Activated T-cell treated with anti-CD3 and anti-CD28 coated beads, Interleukin-2, amount 50 U/mL, for 24 hours (primary cell): Measurements from ENCODE around the gene WDR59.
"Not testable (repeated sequence)": the region's sequence is repeated elsewhere in the genome, so short reads cannot be mapped to it uniquely, and the experiment has no call there.

Experiments
- DNase-seq: peaks from one replicate; pipeline ENCODE4 v3.0.0-alpha.2; 2020
- H3K27ac Mint-ChIP-seq: 2 replicates; pipeline ENCODE4 v1.8.0; 2020; ENCODE audit warnings: mild to moderate bottlenecking, mixed read lengths
- H3K27me3 Mint-ChIP-seq: 2 replicates; pipeline ENCODE4 v1.8.0; 2020; ENCODE audit warnings: mixed read lengths
- H3K36me3 Mint-ChIP-seq: 2 replicates; pipeline ENCODE4 v1.8.0; 2020; ENCODE audit warnings: low read depth, mixed read lengths
- H3K4me1 Mint-ChIP-seq: 2 replicates; pipeline ENCODE4 v1.8.0; 2020; ENCODE audit warnings: low read depth, mixed read lengths
- H3K4me3 Mint-ChIP-seq: 2 replicates; pipeline ENCODE4 v1.8.0; 2020; ENCODE audit warnings: mild to moderate bottlenecking, moderate library complexity, mixed read lengths
- H3K9me3 Mint-ChIP-seq: 2 replicates; pipeline ENCODE4 v1.8.0; 2020; ENCODE audit warnings: mixed read lengths

The WDR59 gene

DNA sequence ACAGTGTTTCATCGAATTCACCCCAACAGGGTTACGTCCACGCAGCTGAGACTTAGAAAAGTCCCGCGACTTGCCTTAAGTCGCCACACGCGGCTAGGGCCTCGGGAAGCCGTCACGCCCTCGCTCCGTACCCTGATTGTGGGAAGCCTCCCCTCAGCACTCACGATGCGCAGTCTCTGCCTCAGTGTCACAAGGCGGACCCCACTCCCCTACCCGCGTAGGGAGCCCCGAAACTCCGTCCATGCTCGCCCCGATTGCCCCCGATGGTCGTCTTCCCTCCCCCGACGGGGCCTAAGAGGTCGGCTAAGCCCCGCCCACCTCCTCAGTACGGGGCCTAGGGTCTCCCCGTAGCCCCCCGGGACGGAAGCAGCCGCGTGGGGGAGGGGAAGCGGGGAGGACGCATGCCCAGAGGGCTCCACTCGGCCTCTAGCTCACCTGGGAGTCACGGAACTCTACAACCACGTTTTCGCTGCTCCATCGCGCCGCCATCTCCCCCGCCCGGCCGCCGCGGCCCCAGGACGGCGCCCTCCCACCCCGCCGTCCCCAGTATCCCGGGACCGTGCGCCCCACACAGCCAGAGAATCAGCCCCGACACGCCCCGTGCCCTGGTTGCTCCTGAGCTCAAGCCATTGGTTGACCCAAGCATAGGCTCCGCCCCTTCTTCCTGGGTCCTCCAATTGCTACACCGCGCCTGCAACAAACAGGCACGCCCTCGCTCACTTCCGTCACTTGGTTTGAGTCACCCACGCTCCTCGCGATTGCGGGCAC is at the start of gene WDR59:
Gene WDR59 (minus strand): TSS at position 595 of the 768 bp plus-strand sequence. CDS start 106 bp downstream, at position 489.
- Mint-ChIP-seq H3K36me3 (peaks cover 14% of the 10 kb centered on the region), H3K27me3 (no peaks in the 10 kb centered on the region), H3K4me1 (peaks cover 23% of the 10 kb centered on the region), H3K4me3 (peak within 1 kb of the TSS; percentile 87), H3K9me3 (no peaks in the 10 kb centered on the region), H3K27ac (peak within 1 kb of the TSS; percentile 93)
- DNase-seq: peak; percentile 97

- Mint-ChIP-seq H3K27ac (no peak overlapping the region), H3K36me3 (peaks cover 10% of the 10 kb centered on the region), H3K4me3 (no peak overlapping the region), H3K4me1 (peaks cover 1% of the 10 kb centered on the region), H3K9me3 (peaks cover 5% of the 10 kb centered on the region), H3K27me3 (no peaks in the 10 kb centered on the region)
- no peak for DNase-seq
Measured at GRCh38 chr16:75032655-75033054, 47.7 kb upstream of the WDR59 start.

DNA sequence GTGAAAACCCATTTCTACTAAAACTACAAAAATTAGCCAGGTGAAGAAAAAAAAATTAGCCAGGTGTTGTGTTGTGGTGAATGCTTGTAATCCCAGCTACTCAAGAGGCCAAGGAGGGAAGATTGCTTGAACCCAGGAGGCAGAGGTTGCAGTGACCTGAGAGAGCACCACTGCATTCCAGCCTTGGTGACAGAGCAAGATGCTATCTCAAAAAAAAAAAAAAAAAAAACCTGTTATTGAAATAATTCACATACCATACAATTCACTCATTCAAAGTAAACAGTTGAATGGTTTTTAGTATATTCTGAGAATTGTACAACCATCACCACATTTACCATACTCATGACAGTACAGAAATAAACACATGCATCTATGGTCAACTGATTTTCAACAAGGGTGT is 44.9 kb upstream of the WDR59 start:
- Mint-ChIP-seq H3K9me3 (no peaks in the 10 kb centered on the region), H3K36me3 (no peaks in the 10 kb centered on the region), H3K27ac (no peak overlapping the region), H3K4me1 (peaks cover 7% of the 10 kb centered on the region), H3K27me3 (no peaks in the 10 kb centered on the region), H3K4me3 (no peak overlapping the region)
- no peak for DNase-seq

GRCh38 chr16:75028544-75029135 is 43.7 kb upstream of the WDR59 start:
- no peaks in the 10 kb centered on the region for H3K27me3 Mint-ChIP-seq
- H3K4me3 Mint-ChIP-seq: no peak overlapping the region
- no peak overlapping the region for H3K27ac Mint-ChIP-seq
- no peak for DNase-seq
- H3K9me3 Mint-ChIP-seq: no peaks in the 10 kb centered on the region
- H3K36me3 Mint-ChIP-seq: no peaks in the 10 kb centered on the region
- peaks cover 16% of the 10 kb centered on the region for H3K4me1 Mint-ChIP-seq

GRCh38 chr16:75027520-75028300 is 42.8 kb upstream of the WDR59 start:
- DNase-seq: no peak
- Mint-ChIP-seq H3K27me3 (no peaks in the 10 kb centered on the region), H3K9me3 (peaks cover 5% of the 10 kb centered on the region), H3K4me1 (peaks cover 25% of the 10 kb centered on the region), H3K27ac (no peak overlapping the region), H3K36me3 (peaks cover 5% of the 10 kb centered on the region), H3K4me3 (no peak overlapping the region)

- Mint-ChIP-seq H3K27ac (no peak overlapping the region), H3K27me3 (no peaks in the 10 kb centered on the region), H3K4me3 (no peak overlapping the region), H3K4me1 (peaks cover 27% of the 10 kb centered on the region), H3K36me3 (peaks cover 7% of the 10 kb centered on the region), H3K9me3 (peaks cover 7% of the 10 kb centered on the region)
- DNase-seq: no peak
Measured at GRCh38 chr16:75026892-75027391, 42.0 kb upstream of the WDR59 start.

- Mint-ChIP-seq H3K4me1 (peaks cover 27% of the 10 kb centered on the region), H3K9me3 (peaks cover 13% of the 10 kb centered on the region), H3K36me3 (peaks cover 13% of the 10 kb centered on the region)
- H3K27ac Mint-ChIP-seq, H3K27me3 Mint-ChIP-seq, DNase-seq, H3K4me3 Mint-ChIP-seq: not testable (repeated sequence)
Measured at GRCh38 chr16:75026239-75026891, 41.4 kb upstream of the WDR59 start.

DNA sequence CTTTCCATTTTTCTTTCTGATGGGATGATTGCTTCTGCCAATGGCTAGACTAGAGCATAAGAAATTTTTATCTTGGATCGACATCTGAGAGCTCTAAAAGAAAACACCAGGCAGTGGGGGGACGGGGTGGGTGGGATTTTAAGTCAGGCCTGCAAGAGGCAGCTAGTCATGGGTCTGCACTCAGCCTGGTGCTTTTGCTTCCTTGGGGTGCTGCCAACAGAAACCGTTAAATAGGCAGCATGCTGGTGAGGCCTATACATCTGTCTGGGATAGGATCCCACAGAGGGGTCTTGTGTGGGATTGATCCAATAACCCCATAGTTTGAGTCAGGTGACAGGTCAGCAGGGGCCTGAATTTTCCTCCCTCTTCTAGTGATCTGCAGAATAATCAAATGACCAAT is 40.8 kb upstream of the WDR59 start:
- Mint-ChIP-seq H3K4me3 (no peak overlapping the region), H3K27ac (peak overlapping the region; percentile 30), H3K9me3 (peaks cover 18% of the 10 kb centered on the region), H3K4me1 (peaks cover 29% of the 10 kb centered on the region), H3K36me3 (peaks cover 19% of the 10 kb centered on the region), H3K27me3 (no peaks in the 10 kb centered on the region)
- no peak for DNase-seq

GRCh38 chr16:75024594-75024993 is 39.7 kb upstream of the WDR59 start:
- H3K4me3 Mint-ChIP-seq: no peak overlapping the region
- peak overlapping the region; percentile 35 for H3K27ac Mint-ChIP-seq
- peaks cover 26% of the 10 kb centered on the region for H3K36me3 Mint-ChIP-seq
- H3K4me1 Mint-ChIP-seq: peaks cover 29% of the 10 kb centered on the region
- no peaks in the 10 kb centered on the region for H3K27me3 Mint-ChIP-seq
- DNase-seq: no peak
- H3K9me3 Mint-ChIP-seq: peaks cover 18% of the 10 kb centered on the region

DNA sequence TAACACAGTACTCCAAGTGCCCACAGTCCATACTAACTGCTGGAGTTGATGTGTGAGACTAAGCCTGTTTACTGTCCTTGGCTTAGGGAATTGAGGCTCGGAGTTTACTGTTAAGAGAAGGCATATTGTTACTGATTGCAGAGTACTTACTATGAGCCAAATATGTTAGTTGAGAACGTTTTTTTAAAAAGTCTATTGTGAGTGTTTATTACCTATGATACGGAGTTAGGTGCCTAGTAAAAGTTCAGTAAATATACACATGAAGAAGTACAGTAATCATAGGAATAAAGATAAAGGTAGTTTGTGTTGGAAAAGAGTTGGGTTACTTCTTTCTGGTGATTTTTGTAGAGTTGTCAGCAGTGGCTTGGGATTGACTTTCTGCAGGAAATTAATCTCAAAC is 39.3 kb upstream of the WDR59 start:
- Mint-ChIP-seq H3K4me3 (no peak overlapping the region), H3K27ac (peak overlapping the region; percentile 35), H3K4me1 (peaks cover 33% of the 10 kb centered on the region), H3K36me3 (peaks cover 30% of the 10 kb centered on the region), H3K9me3 (peaks cover 18% of the 10 kb centered on the region), H3K27me3 (no peaks in the 10 kb centered on the region)
- DNase-seq: no peak

DNA sequence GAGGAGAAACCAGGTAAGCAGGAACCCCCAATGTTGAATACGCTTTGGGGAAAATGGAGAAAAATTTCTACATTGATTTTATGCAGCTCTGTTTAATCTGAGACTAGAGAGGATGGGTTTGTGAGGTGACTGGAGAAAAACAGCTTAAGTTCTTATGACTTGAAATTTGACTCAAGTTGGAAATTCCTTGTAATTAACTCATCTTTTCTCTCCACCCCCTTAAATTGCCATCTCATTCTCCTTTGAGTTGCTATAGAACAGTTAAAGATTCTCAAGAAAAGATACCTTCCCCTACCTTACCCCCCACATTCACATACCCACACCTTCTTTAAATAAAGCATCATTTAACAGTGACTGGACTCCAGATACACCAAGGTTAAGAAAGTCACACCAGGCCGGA is 38.1 kb upstream of the WDR59 start:
- H3K27ac Mint-ChIP-seq: peak overlapping the region; percentile 90
- peaks cover 18% of the 10 kb centered on the region for H3K9me3 Mint-ChIP-seq
- DNase-seq: no peak
- H3K4me1 Mint-ChIP-seq: peaks cover 39% of the 10 kb centered on the region
- peak overlapping the region; percentile 7 for H3K4me3 Mint-ChIP-seq
- peaks cover 31% of the 10 kb centered on the region for H3K36me3 Mint-ChIP-seq
- H3K27me3 Mint-ChIP-seq: no peaks in the 10 kb centered on the region

DNA sequence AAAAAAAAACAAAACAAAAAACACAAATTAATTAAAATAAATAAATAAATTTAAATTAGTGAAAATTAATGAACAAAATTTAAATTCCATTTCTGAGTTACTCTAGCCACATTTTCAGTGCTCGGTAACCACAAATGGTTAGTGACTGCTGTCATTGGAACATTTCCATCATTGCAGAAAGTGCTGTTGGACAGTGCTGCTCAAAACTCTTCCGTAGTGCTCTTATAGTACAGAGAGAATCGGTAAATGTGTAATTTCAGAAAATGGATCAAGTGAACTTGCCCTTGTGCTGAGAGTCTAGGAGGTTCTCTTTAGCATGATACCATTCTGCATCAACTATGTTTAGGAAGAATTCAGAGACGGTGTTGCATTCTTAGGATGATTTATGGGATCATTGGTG is 37.6 kb upstream of the WDR59 start:
- peak overlapping the region; percentile 7 for H3K4me3 Mint-ChIP-seq
- H3K27ac Mint-ChIP-seq: peak overlapping the region; percentile 90

GRCh38 chr16:75021410-75021809 is 36.5 kb upstream of the WDR59 start:
- Mint-ChIP-seq H3K36me3 (peaks cover 31% of the 10 kb centered on the region), H3K4me3 (no peak overlapping the region), H3K27ac (no peak overlapping the region), H3K9me3 (peaks cover 18% of the 10 kb centered on the region), H3K4me1 (peaks cover 45% of the 10 kb centered on the region), H3K27me3 (no peaks in the 10 kb centered on the region)
- DNase-seq: no peak

More for the DNA sequence above, 37.6 kb upstream of the WDR59 start:
- Mint-ChIP-seq H3K36me3 (peaks cover 31% of the 10 kb centered on the region), H3K4me1 (peaks cover 43% of the 10 kb centered on the region), H3K9me3 (peaks cover 18% of the 10 kb centered on the region), H3K27me3 (no peaks in the 10 kb centered on the region)
- DNase-seq: no peak

GRCh38 chr16:75019586-75019985 is 34.7 kb upstream of the WDR59 start:
- no peak for DNase-seq
- H3K27me3 Mint-ChIP-seq: no peaks in the 10 kb centered on the region
- no peak overlapping the region for H3K4me3 Mint-ChIP-seq
- peaks cover 31% of the 10 kb centered on the region for H3K36me3 Mint-ChIP-seq
- H3K27ac Mint-ChIP-seq: no peak overlapping the region
- H3K4me1 Mint-ChIP-seq: peaks cover 36% of the 10 kb centered on the region
- peaks cover 18% of the 10 kb centered on the region for H3K9me3 Mint-ChIP-seq
